Mesothelial cell of epicardium (in vitro differentiated cells): Measurements from ENCODE around the gene FERMT1. TPM values are rescaled to one million over a fixed set of nuclear protein-coding genes. Genes with fewer than 3 reads are reported as not detected.
A peak's percentile ranks its signal among the peaks of the same experiment; 100 is the strongest.
"Not testable (repeated sequence)": the region's sequence is repeated elsewhere in the genome, so short reads cannot be mapped to it uniquely, and the experiment has no call there.

ENCODE experiments used
- DNase-seq, 2 experiments: peaks; one replicate each; pipeline ENCODE4 v3.0.0; 2021; ENCODE audit warnings: low spot score in 2 of 2; ENCODE audit not compliant: unreplicated experiment in 2 of 2
- H3K27ac Mint-ChIP-seq: 2 replicates; pipeline ENCODE4 v1.8.0; 2021; ENCODE audit warnings: mixed read lengths
- H3K27me3 Mint-ChIP-seq: 2 replicates; pipeline ENCODE4 v1.8.0; 2021; ENCODE audit warnings: low read depth, mixed read lengths
- H3K36me3 Mint-ChIP-seq: 2 replicates; pipeline ENCODE4 v1.8.0; 2021; ENCODE audit warnings: mixed read lengths
- H3K4me1 Mint-ChIP-seq: 2 replicates; pipeline ENCODE4 v1.8.0; 2021; ENCODE audit warnings: mixed read lengths
- H3K4me3 Mint-ChIP-seq: 2 replicates; pipeline ENCODE4 v1.8.0; 2021; ENCODE audit warnings: mild to moderate bottlenecking, moderate library complexity, mixed read lengths
- H3K9me3 Mint-ChIP-seq: 2 replicates; pipeline ENCODE4 v1.8.0; 2021; ENCODE audit warnings: mixed read lengths
- total RNA-seq: library from RNA; stranded (reverse); gene quantifications from 3 replicates; pipeline ENCODE4 v1.2.1, GENCODE V29; 2021
- TF ChIP-seq, protein P1 (sequence below): fragments of 200-600 bp; sonication (generic); IDR thresholded peaks from one replicate; pipeline ENCODE4 v1.5.0; 2021; ENCODE audit warnings: antibody characterized with exemption; ENCODE audit not compliant: unreplicated experiment

The FERMT1 gene
- total RNA-seq, 1 donor from 2014 or later, result 21.9 TPM

DNA sequence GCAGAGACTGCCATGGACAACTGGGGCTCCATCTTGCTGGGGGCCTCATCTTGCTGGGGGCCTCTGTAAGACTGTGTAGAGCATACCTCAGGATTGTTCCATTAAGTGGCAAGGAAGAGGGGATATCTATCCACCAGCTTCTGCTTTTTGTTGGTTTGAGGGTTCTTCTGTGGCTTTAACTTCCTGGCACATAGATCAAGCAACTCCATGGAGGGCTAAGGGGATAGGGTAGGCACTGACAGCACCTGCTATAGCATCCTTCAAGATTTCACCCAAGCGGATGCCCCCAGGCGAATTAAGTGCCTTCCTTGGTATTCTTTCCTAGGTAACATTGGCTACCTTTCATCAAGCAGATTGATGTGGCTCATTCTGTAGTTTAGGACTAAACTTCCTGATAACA, 65.1 kb downstream of the FERMT1 start:
- Mint-ChIP-seq H3K4me3 (no peak overlapping the region), H3K27me3 (peaks cover 5% of the 10 kb centered on the region), H3K4me1 (peaks cover 67% of the 10 kb centered on the region), H3K9me3 (peaks cover 3% of the 10 kb centered on the region), H3K27ac (peak overlapping the region; percentile 96), H3K36me3 (no peaks in the 10 kb centered on the region)
- no peak for DNase-seq
- TF ChIP-seq, protein P1, sequence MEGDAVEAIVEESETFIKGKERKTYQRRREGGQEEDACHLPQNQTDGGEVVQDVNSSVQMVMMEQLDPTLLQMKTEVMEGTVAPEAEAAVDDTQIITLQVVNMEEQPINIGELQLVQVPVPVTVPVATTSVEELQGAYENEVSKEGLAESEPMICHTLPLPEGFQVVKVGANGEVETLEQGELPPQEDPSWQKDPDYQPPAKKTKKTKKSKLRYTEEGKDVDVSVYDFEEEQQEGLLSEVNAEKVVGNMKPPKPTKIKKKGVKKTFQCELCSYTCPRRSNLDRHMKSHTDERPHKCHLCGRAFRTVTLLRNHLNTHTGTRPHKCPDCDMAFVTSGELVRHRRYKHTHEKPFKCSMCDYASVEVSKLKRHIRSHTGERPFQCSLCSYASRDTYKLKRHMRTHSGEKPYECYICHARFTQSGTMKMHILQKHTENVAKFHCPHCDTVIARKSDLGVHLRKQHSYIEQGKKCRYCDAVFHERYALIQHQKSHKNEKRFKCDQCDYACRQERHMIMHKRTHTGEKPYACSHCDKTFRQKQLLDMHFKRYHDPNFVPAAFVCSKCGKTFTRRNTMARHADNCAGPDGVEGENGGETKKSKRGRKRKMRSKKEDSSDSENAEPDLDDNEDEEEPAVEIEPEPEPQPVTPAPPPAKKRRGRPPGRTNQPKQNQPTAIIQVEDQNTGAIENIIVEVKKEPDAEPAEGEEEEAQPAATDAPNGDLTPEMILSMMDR, result no peak

DNA sequence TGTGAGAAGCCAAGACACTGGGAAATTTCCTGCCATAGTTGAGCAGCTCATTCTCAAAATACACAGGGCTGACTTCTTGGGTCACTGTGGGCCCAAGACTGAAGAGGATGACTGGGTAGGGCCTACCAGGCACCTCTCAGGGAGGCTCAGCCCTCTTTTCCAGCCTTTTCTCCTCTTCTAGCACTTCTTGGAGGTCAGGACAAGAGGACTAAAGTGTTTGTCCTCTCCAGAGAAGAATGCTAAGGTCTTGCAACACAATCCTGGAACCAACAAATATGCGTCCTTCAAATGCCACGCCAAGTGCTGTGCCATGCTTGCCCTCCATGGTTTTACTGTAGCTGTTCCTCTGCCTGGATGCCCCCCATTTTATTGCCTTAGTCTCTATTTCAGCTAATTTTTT, 65.7 kb downstream of the FERMT1 start:
- TF ChIP-seq, protein P1, result no peak
- DNase-seq, result no peak
- Mint-ChIP-seq H3K4me1 (peaks cover 65% of the 10 kb centered on the region), H3K9me3 (peaks cover 3% of the 10 kb centered on the region), H3K27ac (peak overlapping the region; percentile 96), H3K36me3 (no peaks in the 10 kb centered on the region), H3K4me3 (no peak overlapping the region), H3K27me3 (peaks cover 5% of the 10 kb centered on the region)

DNA sequence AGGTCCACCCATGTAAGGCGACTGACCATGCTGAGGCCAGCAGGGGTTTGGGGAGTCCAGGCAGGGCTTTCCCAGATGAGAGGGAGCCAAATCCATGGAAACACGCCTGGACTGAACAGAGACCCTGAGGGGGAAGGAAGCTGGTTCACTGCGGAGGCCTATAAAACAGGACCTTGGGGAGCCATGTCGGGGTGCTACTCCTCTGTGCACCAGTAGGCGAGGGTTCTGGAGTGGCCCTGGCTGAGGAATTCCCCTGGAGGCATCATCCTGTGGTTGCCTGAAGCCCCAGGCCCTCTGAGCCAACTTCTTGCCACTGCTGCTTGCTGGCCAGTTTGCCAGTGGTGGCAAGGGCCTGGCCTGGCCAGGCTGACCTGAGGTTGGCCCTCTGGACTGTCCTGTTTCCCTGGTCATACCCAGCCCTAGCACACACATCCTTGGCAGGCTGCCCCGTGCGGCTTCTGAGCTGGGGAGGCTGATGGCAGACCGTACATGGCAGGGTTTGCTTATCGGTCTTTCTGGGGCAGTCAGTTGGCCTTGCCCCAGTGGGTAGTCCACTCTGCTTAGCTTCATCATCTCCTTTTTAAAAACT, 66.8 kb downstream of the FERMT1 start:
- Mint-ChIP-seq H3K4me3 (no peak overlapping the region), H3K36me3 (no peaks in the 10 kb centered on the region), H3K27ac (peak overlapping the region; percentile 100), H3K4me1 (peaks cover 73% of the 10 kb centered on the region), H3K27me3 (peaks cover 5% of the 10 kb centered on the region), H3K9me3 (peaks cover 2% of the 10 kb centered on the region)
- DNase-seq, result no peak
- TF ChIP-seq, protein P1, result no peak

DNA sequence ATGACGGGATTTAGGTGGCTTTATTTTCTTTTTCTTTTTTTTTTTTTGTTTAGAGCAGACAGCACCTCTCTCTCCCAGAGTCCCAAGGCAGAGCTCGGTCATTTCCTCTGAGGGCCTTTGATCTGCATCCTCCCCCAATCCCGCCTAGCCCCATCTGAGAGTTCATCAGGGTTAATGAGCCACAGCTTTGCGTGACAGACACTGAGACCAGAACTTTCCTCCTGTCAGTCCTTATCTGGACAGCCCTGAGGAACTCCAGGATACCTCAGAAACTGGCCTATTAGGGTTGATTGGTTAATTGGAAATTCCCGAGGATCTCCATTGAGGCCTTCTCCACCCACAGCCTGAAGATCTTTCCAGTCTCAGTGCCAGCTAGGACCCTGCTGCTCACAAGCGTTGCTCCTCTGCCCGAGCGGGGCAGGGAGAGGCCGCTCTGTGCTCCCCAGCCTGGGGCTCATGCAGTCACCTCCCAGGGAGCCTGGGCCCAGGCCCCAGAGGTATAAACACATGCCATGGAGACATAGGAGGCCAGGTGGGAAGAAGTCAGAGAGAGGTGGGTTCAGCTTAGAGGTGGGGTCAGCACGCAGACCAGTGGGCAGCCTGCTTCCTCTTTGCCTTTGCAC, 67.6 kb downstream of the FERMT1 start:
- Mint-ChIP-seq H3K9me3 (no peaks in the 10 kb centered on the region), H3K4me3 (peak overlapping the region; percentile 51), H3K4me1 (peaks cover 79% of the 10 kb centered on the region), H3K36me3 (peaks cover 2% of the 10 kb centered on the region), H3K27me3 (peaks cover 8% of the 10 kb centered on the region), H3K27ac (peak overlapping the region; percentile 100)
- TF ChIP-seq, protein P1, result no peak
- no peak for DNase-seq

DNA sequence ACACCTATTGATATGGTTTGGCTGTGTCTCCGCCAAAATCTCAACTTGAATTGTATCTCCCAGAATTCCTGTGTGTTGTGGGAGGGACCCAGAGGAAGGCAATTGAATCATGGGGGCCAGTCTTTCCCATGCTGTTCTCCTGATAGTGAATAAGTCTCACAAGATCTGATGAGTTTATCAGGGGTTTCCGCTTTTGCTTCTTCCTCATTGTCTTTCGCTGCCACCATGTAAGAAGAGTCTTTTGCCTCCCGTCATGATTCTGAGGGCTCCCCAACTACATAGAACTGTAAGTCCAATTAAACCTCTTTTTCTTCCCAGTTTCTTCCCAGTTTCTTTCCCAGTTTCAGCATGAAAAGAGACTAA, 68.2 kb downstream of the FERMT1 start:
- H3K9me3 Mint-ChIP-seq, H3K36me3 Mint-ChIP-seq, DNase-seq, H3K27me3 Mint-ChIP-seq: not testable (repeated sequence)
- peak overlapping the region; percentile 100 for H3K27ac Mint-ChIP-seq
- peak overlapping the region; percentile 51 for H3K4me3 Mint-ChIP-seq
- H3K4me1 Mint-ChIP-seq, result peaks cover 78% of the 10 kb centered on the region

DNA sequence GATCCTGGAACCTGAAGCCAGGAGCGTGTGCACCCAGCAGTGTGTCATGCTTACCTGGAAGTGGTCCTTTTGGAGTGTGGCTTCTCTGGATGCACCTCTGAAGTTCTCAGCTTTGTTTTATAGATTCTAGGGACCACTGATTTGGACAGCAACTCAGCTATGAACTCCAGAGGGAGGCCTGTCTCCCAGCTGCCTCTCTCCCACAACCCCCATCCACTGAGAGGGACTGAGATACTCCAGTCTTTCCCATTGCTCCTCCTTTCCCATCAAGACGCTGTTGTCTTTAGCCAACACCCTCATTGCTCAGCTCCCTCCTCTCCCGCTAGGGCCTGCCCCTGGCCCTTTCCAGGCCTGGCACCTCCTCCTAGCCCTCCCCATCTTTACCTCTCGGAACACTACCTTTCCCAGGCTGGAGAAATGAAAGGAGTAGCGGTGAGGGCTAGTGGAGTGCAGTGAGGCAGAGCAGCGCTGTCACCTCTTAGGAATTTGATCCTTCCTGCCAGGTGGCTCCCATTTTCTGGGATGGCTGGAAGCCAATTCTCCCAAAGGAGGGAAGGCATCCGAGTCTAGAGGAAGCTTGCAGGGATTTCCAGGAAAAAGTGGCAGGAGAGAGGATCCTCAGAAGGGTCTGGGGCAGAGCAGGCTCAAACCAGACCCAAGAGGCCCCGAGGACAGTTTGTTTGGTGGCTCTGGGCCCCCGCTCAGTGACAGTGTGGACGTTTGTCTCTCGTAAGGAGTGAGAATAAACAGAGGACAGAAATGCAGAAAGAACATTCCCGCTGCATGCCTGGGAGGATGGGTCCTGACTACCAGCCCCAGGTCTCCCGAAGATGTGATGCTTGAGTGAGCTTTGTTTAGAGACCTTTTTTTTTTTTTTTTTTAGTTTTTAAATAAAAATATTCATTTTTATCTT, 68.8 kb downstream of the FERMT1 start, which contains the start of gene LRRN4:
Gene LRRN4, minus strand, starts transcription at position 285 of the 913 bp plus-strand sequence. CDS start 1,261 bp downstream, outside the sequence.
- H3K9me3 Mint-ChIP-seq, result no peaks in the 10 kb centered on the region
- peaks cover 9% of the 10 kb centered on the region for H3K36me3 Mint-ChIP-seq
- H3K27me3 Mint-ChIP-seq, result peaks cover 9% of the 10 kb centered on the region
- H3K27ac Mint-ChIP-seq, result peak within 1 kb of the TSS; percentile 100
- TF ChIP-seq, protein P1, result no peak
- H3K4me1 Mint-ChIP-seq, result peaks cover 72% of the 10 kb centered on the region
- DNase-seq, result peak in 1 of 2 experiments; percentile 67
- H3K4me3 Mint-ChIP-seq, result peak within 1 kb of the TSS; percentile 69
